Vagina (tissue), 2 donors: Measurements from ENCODE around the gene CD226. TPM values are rescaled to one million over a fixed set of nuclear protein-coding genes. Genes with fewer than 3 reads are reported as not detected.

Source experiments
- DNase-seq, 2 donors: peaks; one replicate each; pipeline ENCODE4 v3.0.0-alpha.2; 2017; ENCODE audit errors: extremely low spot score in 2 of 2
- H3K27ac ChIP-seq: fragments of 200-600 bp; sonication (generic); one replicate; pipeline ENCODE4 v1.5.1; 2019
- H3K27me3 ChIP-seq: fragments of 200-600 bp; sonication (generic); one replicate; pipeline ENCODE4 v1.5.1; 2019
- H3K36me3 ChIP-seq, 2 donors: fragments of 200-600 bp; sonication (generic); one replicate each; pipeline ENCODE4 v1.5.1; 2017 to 2019
- H3K4me1 ChIP-seq: fragments of 200-600 bp; sonication (generic); one replicate; pipeline ENCODE4 v1.5.1; 2019
- H3K4me3 ChIP-seq, 2 donors: fragments of 200-600 bp; sonication (generic); 1 replicate in 1 of 2; 2 replicates in 1 of 2; pipeline ENCODE4 v1.5.1; 2016 to 2019
- H3K9me3 ChIP-seq: fragments of 200-600 bp; sonication (generic); one replicate; pipeline ENCODE4 v1.5.1; 2019
- CTCF ChIP-seq, 3 experiments: fragments of 450-650 bp in 2 of 3; fragments of 200-600 bp in 1 of 3; sonication (generic) in 1 of 3; IDR thresholded peaks; one replicate each; pipeline ENCODE4 v1.5.1; 2017 to 2019; ENCODE audit warnings: antibody characterized with exemption in 3 of 3, mild to moderate bottlenecking in 2 of 3, moderate library complexity in 2 of 3
- POLR2A ChIP-seq, 2 donors: fragments of 450-650 bp; IDR thresholded peaks; one replicate each; pipeline ENCODE4 v1.6.1; 2017; ENCODE audit warnings: antibody characterized with exemption in 2 of 2, mild to moderate bottlenecking in 2 of 2, moderate library complexity in 2 of 2
- POLR2AphosphoS5 ChIP-seq, 2 donors: sonication (generic); formaldehyde crosslinking; IDR thresholded peaks; one replicate each; pipeline ENCODE4 v1.9.0; 2017; ENCODE audit warnings: antibody characterized with exemption in 2 of 2, mild to moderate bottlenecking in 2 of 2, low read depth in 1 of 2; ENCODE audit not compliant: insufficient read depth in 1 of 2
- intact Hi-C: fragments of 100-400 bp; cut with DNase I; formaldehyde crosslinking; loops from one replicate; pipeline ENCODE4 v1.15.1; 2023
- total RNA-seq: library from RNA; depleted of rRNA; stranded (reverse); fragments of >200 nt; gene quantifications from one replicate; pipeline ENCODE4 v1.2.3, GENCODE V29; 2016

Gene CD226
- total RNA-seq, 1 donor from 2014 or later, result 6.4 TPM

GRCh38 chr18:69890558-69890957, 57.1 kb downstream of the CD226 start:
- no peak for DNase-seq
- Histone ChIP-seq H3K9me3 (no peaks in the 10 kb centered on the region), H3K4me1 (no peaks in the 10 kb centered on the region), H3K36me3 (no peaks in the 10 kb centered on the region), H3K4me3 (no peak overlapping the region), H3K27ac (no peak overlapping the region), H3K27me3 (no peaks in the 10 kb centered on the region)
- TF ChIP-seq POLR2A (IDR thresholded peaks at IDR 0.05) (no peak), POLR2AphosphoS5 (IDR thresholded peaks at IDR 0.05; ENCODE audit: insufficient read depth in 1 of 2, low read depth in 1 of 2) (no peak), CTCF (IDR thresholded peaks at IDR 0.05) (no peak)
- intact Hi-C loops, result no loop called here

GRCh38 chr18:69889009-69889408, 58.7 kb downstream of the CD226 start:
- Histone ChIP-seq H3K27me3 (no peaks in the 10 kb centered on the region), H3K4me1 (no peaks in the 10 kb centered on the region), H3K9me3 (no peaks in the 10 kb centered on the region), H3K4me3 (no peak overlapping the region), H3K27ac (no peak overlapping the region), H3K36me3 (no peaks in the 10 kb centered on the region)
- TF ChIP-seq POLR2A (IDR thresholded peaks at IDR 0.05) (no peak), POLR2AphosphoS5 (IDR thresholded peaks at IDR 0.05; ENCODE audit: insufficient read depth in 1 of 2, low read depth in 1 of 2) (no peak), CTCF (IDR thresholded peaks at IDR 0.05) (no peak)
- intact Hi-C loops, result no loop called here
- DNase-seq, result no peak

- TF ChIP-seq POLR2A (IDR thresholded peaks at IDR 0.05), result no peak
- no peak for TF ChIP-seq POLR2AphosphoS5 (IDR thresholded peaks at IDR 0.05; ENCODE audit: insufficient read depth in 1 of 2, low read depth in 1 of 2)
- no peak for TF ChIP-seq CTCF (IDR thresholded peaks at IDR 0.05)
- H3K4me1 ChIP-seq, result no peaks in the 10 kb centered on the region
- H3K4me3 ChIP-seq, result no peak overlapping the region
- H3K36me3 ChIP-seq, result no peaks in the 10 kb centered on the region
- H3K9me3 ChIP-seq, result no peaks in the 10 kb centered on the region
- no peak for DNase-seq
- intact Hi-C loops, result no loop called here
- H3K27ac ChIP-seq, result no peak overlapping the region
- H3K27me3 ChIP-seq, result no peaks in the 10 kb centered on the region
Observed at GRCh38 chr18:69887256-69887655, 60.4 kb downstream of the CD226 start.

- H3K4me1 ChIP-seq, result no peaks in the 10 kb centered on the region
- no peaks in the 10 kb centered on the region for H3K27me3 ChIP-seq
- TF ChIP-seq POLR2AphosphoS5 (IDR thresholded peaks at IDR 0.05; ENCODE audit: insufficient read depth in 1 of 2, low read depth in 1 of 2) (no peak), CTCF (IDR thresholded peaks at IDR 0.05) (no peak)
- no peak overlapping the region for H3K27ac ChIP-seq
- intact Hi-C loops, result no loop called here
- no peaks in the 10 kb centered on the region for H3K36me3 ChIP-seq
- H3K4me3 ChIP-seq, result no peak overlapping the region
- no peak for DNase-seq
- no peaks in the 10 kb centered on the region for H3K9me3 ChIP-seq
Observed at GRCh38 chr18:69885841-69886531, 61.7 kb downstream of the CD226 start.

- no peak for DNase-seq
- Histone ChIP-seq H3K4me3 (no peak overlapping the region), H3K27ac (no peak overlapping the region), H3K36me3 (no peaks in the 10 kb centered on the region), H3K27me3 (no peaks in the 10 kb centered on the region), H3K9me3 (no peaks in the 10 kb centered on the region), H3K4me1 (no peaks in the 10 kb centered on the region)
- intact Hi-C loops, result no loop called here
- TF ChIP-seq CTCF (IDR thresholded peaks at IDR 0.05) (no peak), POLR2AphosphoS5 (IDR thresholded peaks at IDR 0.05; ENCODE audit: insufficient read depth in 1 of 2, low read depth in 1 of 2) (no peak), POLR2A (IDR thresholded peaks at IDR 0.05) (no peak)
Observed at GRCh38 chr18:69885355-69885754, 62.3 kb downstream of the CD226 start.
